ENCODE results near the gene FILIP1.
A peak's percentile ranks its signal among the peaks of the same experiment; 100 is the strongest.

FILIP1 gene

GRCh38 chr6:75493400-75494064, at the start of gene FILIP1:
Gene FILIP1 (minus strand): TSS chr6:75493800. CDS start chr6:75414972, 78,828 bp downstream.
- DNase-seq (ENCODE audit: low read depth): no peak

GRCh38 chr6:75543311-75543710, 49.7 kb upstream of the FILIP1 start:
- no peak for DNase-seq (ENCODE audit: low read depth)

GRCh38 chr6:75539136-75539535, 45.5 kb upstream of the FILIP1 start:
- DNase-seq (ENCODE audit: low read depth): no peak

- DNase-seq (ENCODE audit: low read depth): no peak
Observed at GRCh38 chr6:75532521-75532920, 38.9 kb upstream of the FILIP1 start.

- no peak for DNase-seq (ENCODE audit: low read depth)
Observed at GRCh38 chr6:75531174-75531573, 37.6 kb upstream of the FILIP1 start.

GRCh38 chr6:75530696-75531095, 37.1 kb upstream of the FILIP1 start:
- DNase-seq (ENCODE audit: low read depth): no peak

- DNase-seq (ENCODE audit: low read depth): no peak
Observed at GRCh38 chr6:75528423-75528822, 34.8 kb upstream of the FILIP1 start.

GRCh38 chr6:75526502-75527127, 33.0 kb upstream of the FILIP1 start:
- peak; percentile 7 for DNase-seq (ENCODE audit: low read depth)

GRCh38 chr6:75525682-75526081, 32.1 kb upstream of the FILIP1 start:
- DNase-seq (ENCODE audit: low read depth): no peak

GRCh38 chr6:75524322-75524972, 30.8 kb upstream of the FILIP1 start:
- no peak for DNase-seq (ENCODE audit: low read depth)

- no peak for DNase-seq (ENCODE audit: low read depth)
Observed at GRCh38 chr6:75516757-75517156, 23.2 kb upstream of the FILIP1 start.

- DNase-seq (ENCODE audit: low read depth): no peak
Observed at GRCh38 chr6:75512591-75512990, 19.0 kb upstream of the FILIP1 start.

GRCh38 chr6:75505424-75505823, 11.8 kb upstream of the FILIP1 start:
- no peak for DNase-seq (ENCODE audit: low read depth)

GRCh38 chr6:75504465-75505222, 11.0 kb upstream of the FILIP1 start:
- DNase-seq (ENCODE audit: low read depth): no peak

GRCh38 chr6:75503291-75503690, 9.7 kb upstream of the FILIP1 start:
- DNase-seq (ENCODE audit: low read depth): no peak

GRCh38 chr6:75502884-75503283, 9.3 kb upstream of the FILIP1 start:
- DNase-seq (ENCODE audit: low read depth): no peak

- DNase-seq (ENCODE audit: low read depth): no peak
Observed at GRCh38 chr6:75501756-75502155, 8.2 kb upstream of the FILIP1 start.

GRCh38 chr6:75499640-75500039, 6.0 kb upstream of the FILIP1 start:
- no peak for DNase-seq (ENCODE audit: low read depth)

GRCh38 chr6:75498862-75499261, 5.3 kb upstream of the FILIP1 start:
- DNase-seq (ENCODE audit: low read depth): no peak

- DNase-seq (ENCODE audit: low read depth): no peak
Observed at GRCh38 chr6:75497994-75498393, 4.4 kb upstream of the FILIP1 start.

GRCh38 chr6:75495011-75495410, 1.4 kb upstream of the FILIP1 start:
- no peak for DNase-seq (ENCODE audit: low read depth)

- DNase-seq (ENCODE audit: low read depth): no peak
Observed at GRCh38 chr6:75494290-75494689, 690 bp upstream of the FILIP1 start.

Data from stimulated activated CD8-positive, alpha-beta memory T cell treated with anti-CD3 and anti-CD28 coated beads, Interleukin-7, amount 100 ng/mL, for 24 hours (primary cell).